ENCODE results near the gene ALDH1A1. TPM values are rescaled to one million over a fixed set of nuclear protein-coding genes. Genes with fewer than 3 reads are reported as not detected.

ALDH1A1 gene
- total RNA-seq, 2 experiments from 2014 or later = not detected

DNA sequence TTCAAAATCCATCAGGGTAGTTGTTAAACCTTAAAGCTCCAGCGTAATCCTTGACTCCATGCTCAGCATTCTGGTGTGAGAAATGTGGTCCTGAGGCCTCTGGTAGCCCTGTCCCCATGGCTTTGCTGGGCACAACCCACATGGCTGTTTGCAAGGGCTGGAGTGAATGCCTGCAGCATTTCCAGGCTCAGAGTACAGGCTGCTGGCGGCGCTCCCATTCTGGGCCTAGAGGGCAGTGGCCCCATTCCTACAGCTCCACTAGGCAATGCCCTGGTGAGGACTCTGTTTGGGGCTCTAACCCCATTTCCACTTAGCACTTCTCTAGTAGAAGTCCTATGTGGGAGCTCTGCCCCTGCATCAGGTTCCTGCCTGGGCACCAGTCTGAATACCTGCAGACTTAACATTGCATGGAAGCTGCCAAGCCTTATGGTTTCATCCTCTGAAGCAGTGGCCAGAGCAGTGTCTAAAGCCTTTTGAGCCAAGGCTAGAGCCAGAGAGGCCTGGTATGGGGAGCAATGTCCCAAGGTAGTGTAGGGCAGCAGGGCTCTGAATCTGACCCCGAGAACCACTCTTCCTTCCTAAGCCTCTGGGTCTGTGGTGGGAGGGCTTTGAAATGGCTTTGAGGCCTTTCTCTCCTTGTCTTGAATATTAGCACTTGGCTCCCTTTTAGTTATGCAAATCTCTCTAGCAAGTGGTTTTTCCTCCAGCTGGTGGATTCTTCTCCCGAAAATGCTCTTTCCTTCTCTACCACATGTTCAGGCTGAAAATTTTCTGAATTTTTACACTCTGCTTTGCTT, 5.8 kb upstream of the ALDH1A1 start:
- H2AFZ ChIP-seq (ENCODE audit: low read length) = no peak overlapping the region
- no peak for DNase-seq (ENCODE audit: low spot score)
- ChIA-PET POLR2A (interaction anchor here (0.5 kb wide), 1 partner anchor 19 kb away, joined by 3 read pairs; no protein-coding TSS in a partner anchor), CTCF (ENCODE audit: unreplicated experiment) (no interaction called here)
- H3K9me3 ChIP-seq (ENCODE audit: low read length) = no peaks in the 10 kb centered on the region
- H3K9me2 ChIP-seq (ENCODE audit: insufficient read depth, low read length) = no peaks in the 10 kb centered on the region
- no peaks in the 10 kb centered on the region for H4K20me1 ChIP-seq (ENCODE audit: insufficient read depth, low read length)
- no peak for TF ChIP-seq EZH2phosphoT487 (IDR thresholded peaks at IDR 0.05; ENCODE audit: borderline replicate concordance, low read depth, low read length)
- TF ChIP-seq, protein P1, sequence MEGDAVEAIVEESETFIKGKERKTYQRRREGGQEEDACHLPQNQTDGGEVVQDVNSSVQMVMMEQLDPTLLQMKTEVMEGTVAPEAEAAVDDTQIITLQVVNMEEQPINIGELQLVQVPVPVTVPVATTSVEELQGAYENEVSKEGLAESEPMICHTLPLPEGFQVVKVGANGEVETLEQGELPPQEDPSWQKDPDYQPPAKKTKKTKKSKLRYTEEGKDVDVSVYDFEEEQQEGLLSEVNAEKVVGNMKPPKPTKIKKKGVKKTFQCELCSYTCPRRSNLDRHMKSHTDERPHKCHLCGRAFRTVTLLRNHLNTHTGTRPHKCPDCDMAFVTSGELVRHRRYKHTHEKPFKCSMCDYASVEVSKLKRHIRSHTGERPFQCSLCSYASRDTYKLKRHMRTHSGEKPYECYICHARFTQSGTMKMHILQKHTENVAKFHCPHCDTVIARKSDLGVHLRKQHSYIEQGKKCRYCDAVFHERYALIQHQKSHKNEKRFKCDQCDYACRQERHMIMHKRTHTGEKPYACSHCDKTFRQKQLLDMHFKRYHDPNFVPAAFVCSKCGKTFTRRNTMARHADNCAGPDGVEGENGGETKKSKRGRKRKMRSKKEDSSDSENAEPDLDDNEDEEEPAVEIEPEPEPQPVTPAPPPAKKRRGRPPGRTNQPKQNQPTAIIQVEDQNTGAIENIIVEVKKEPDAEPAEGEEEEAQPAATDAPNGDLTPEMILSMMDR (conservative IDR thresholded peaks at IDR 0.05; ENCODE audit: low read length) = no peak
- no peak overlapping the region for H3K27ac ChIP-seq (ENCODE audit: low read depth, low read length, poor library complexity, severe bottlenecking)
- H3K4me1 ChIP-seq (ENCODE audit: insufficient read depth, low read length, poor library complexity, severe bottlenecking) = no peaks in the 10 kb centered on the region
- H3K4me2 ChIP-seq (ENCODE audit: low read length) = no peak overlapping the region
- intact Hi-C loops (cut with micrococcal nuclease; ENCODE audit: unreplicated experiment) = no loop called here
- no peak overlapping the region for H3K4me3 ChIP-seq (ENCODE audit: low read depth, low read length, poor library complexity, severe bottlenecking)
- H3K79me2 ChIP-seq (ENCODE audit: insufficient read depth, low read depth, low read length) = no peaks in the 10 kb centered on the region
- no TSS peak for BruUV-seq (replicated peaks)
- no peaks in the 10 kb centered on the region for H3K36me3 ChIP-seq (ENCODE audit: insufficient read depth, low read length)

DNA sequence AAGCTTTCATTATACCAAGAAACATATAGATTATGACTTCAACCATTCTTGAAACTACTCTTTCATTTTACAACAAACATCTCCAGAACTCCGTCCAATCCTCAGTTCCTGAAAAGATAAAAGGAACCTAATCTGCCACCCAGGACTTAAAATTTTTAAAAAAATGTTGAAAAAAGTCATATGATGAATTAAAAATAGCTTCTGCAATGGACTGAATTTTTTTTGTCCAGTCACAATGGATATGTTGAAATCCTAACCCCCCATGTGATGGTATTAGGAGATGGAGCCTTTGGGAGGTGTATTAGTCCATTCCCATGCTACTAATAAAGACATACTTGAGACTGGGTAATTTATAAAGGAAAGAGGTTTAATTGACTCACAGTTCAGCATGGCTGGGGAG, 2.7 kb upstream of the ALDH1A1 start:
- H3K27ac ChIP-seq (ENCODE audit: low read depth, low read length, poor library complexity, severe bottlenecking) = no peak overlapping the region
- ChIA-PET CTCF (ENCODE audit: unreplicated experiment) (no interaction called here), POLR2A (no interaction called here)
- intact Hi-C loops (cut with micrococcal nuclease; ENCODE audit: unreplicated experiment) = no loop called here
- no peaks in the 10 kb centered on the region for H3K79me2 ChIP-seq (ENCODE audit: insufficient read depth, low read depth, low read length)
- peaks cover 11% of the 10 kb centered on the region for H3K4me1 ChIP-seq (ENCODE audit: insufficient read depth, low read length, poor library complexity, severe bottlenecking)
- TF ChIP-seq, protein P1 (conservative IDR thresholded peaks at IDR 0.05; ENCODE audit: low read length) = no peak
- TF ChIP-seq EZH2phosphoT487 (IDR thresholded peaks at IDR 0.05; ENCODE audit: borderline replicate concordance, low read depth, low read length) = no peak
- no peaks in the 10 kb centered on the region for H4K20me1 ChIP-seq (ENCODE audit: insufficient read depth, low read length)
- no peak overlapping the region for H3K4me3 ChIP-seq (ENCODE audit: low read depth, low read length, poor library complexity, severe bottlenecking)
- no peaks in the 10 kb centered on the region for H3K9me3 ChIP-seq (ENCODE audit: low read length)
- DNase-seq (ENCODE audit: low spot score) = no peak
- no peaks in the 10 kb centered on the region for H3K9me2 ChIP-seq (ENCODE audit: insufficient read depth, low read length)
- no peak overlapping the region for H3K4me2 ChIP-seq (ENCODE audit: low read length)
- H3K36me3 ChIP-seq (ENCODE audit: insufficient read depth, low read length) = no peaks in the 10 kb centered on the region
- H2AFZ ChIP-seq (ENCODE audit: low read length) = no peak overlapping the region
- no TSS peak for BruUV-seq (replicated peaks)

DNA sequence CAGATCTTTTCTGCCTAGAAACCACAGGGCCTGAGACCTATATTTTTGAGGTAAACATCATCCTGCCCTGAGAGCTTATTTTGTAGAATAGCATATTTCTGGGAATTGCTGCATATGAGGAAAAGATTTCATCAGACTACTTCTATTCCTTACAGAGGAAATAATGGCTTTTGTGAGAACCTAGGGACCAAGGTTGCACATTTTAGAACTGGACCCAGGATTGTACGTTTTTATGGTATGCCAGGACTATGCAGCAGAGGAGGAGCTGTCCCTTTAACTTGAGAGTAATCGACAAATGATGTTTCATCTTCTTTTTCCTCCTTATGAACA, 2.2 kb upstream of the ALDH1A1 start:
- no TSS peak for BruUV-seq (replicated peaks)
- no peak overlapping the region for H2AFZ ChIP-seq (ENCODE audit: low read length)

More for the DNA sequence above, 2.2 kb upstream of the ALDH1A1 start:
- Histone ChIP-seq H4K20me1 (ENCODE audit: insufficient read depth, low read length) (no peaks in the 10 kb centered on the region), H3K4me3 (ENCODE audit: low read depth, low read length, poor library complexity, severe bottlenecking) (no peak overlapping the region), H3K27ac (ENCODE audit: low read depth, low read length, poor library complexity, severe bottlenecking) (no peak overlapping the region), H3K9me2 (ENCODE audit: insufficient read depth, low read length) (no peaks in the 10 kb centered on the region), H3K4me2 (ENCODE audit: low read length) (no peak overlapping the region), H3K36me3 (ENCODE audit: insufficient read depth, low read length) (no peaks in the 10 kb centered on the region), H3K4me1 (ENCODE audit: insufficient read depth, low read length, poor library complexity, severe bottlenecking) (peaks cover 11% of the 10 kb centered on the region), H3K79me2 (ENCODE audit: insufficient read depth, low read depth, low read length) (no peaks in the 10 kb centered on the region), H3K9me3 (ENCODE audit: low read length) (no peaks in the 10 kb centered on the region)
- ChIA-PET POLR2A (no interaction called here), CTCF (ENCODE audit: unreplicated experiment) (no interaction called here)
- intact Hi-C loops (cut with micrococcal nuclease; ENCODE audit: unreplicated experiment) = no loop called here
- TF ChIP-seq, protein P1 (conservative IDR thresholded peaks at IDR 0.05; ENCODE audit: low read length) = no peak
- no peak for TF ChIP-seq EZH2phosphoT487 (IDR thresholded peaks at IDR 0.05; ENCODE audit: borderline replicate concordance, low read depth, low read length)
- DNase-seq (ENCODE audit: low spot score) = no peak
